BJ (cell line): ENCODE data around the gene CD82. TPM values are rescaled to one million over a fixed set of nuclear protein-coding genes. Genes with fewer than 3 reads are reported as not detected.

ENCODE experiments used
- CTCF ChIA-PET: fragments of 350-600 bp; formaldehyde crosslinking; extraction: SDS; loops from one replicate; lab custom pipeline; 2021; ENCODE audit warnings: antibody characterized with exemption, inconsistent platforms; lab: Yijun Ruan, JAX
- POLR2A ChIA-PET: fragments of 300-600 bp; sonication (Branson Sonifier 250); formaldehyde crosslinking; extraction: SDS; loops from one replicate; lab custom pipeline; 2021; ENCODE audit warnings: antibody characterized with exemption; lab: Charles Lee
- DNase-seq: peaks from one replicate; pipeline ENCODE4 v3.0.0-alpha.2; 2011; ENCODE audit warnings: low read depth
- H3K27me3 ChIP-seq: 2 replicates; pipeline ENCODE4 v1.6.0; 2011; ENCODE audit warnings: low read length; ENCODE audit not compliant: control insufficient read depth, insufficient read depth
- H3K36me3 ChIP-seq: 2 replicates; pipeline ENCODE4 v1.5.1; 2011; ENCODE audit warnings: low read length; ENCODE audit not compliant: control insufficient read depth, insufficient read depth
- H3K4me3 ChIP-seq: 2 replicates; pipeline ENCODE4 v1.5.1; 2011; ENCODE audit warnings: low read depth, mild to moderate bottlenecking, control low read depth, low read length
- CTCF ChIP-seq: IDR thresholded peaks from 2 replicates; pipeline ENCODE4 v1.5.1; 2011; ENCODE audit warnings: low read depth, mild to moderate bottlenecking, control low read depth, inconsistent platforms, low read length, moderate library complexity; ENCODE audit not compliant: insufficient read depth
- polyA minus RNA-seq: library from RNA; depleted of rRNA, polyadenylated mRNA; stranded (reverse); fragments of >200 nt; gene quantifications from 2 replicates; pipeline ENCODE4 v1.2.3, GENCODE V29; 2011; rRNA and poly(A)+ RNA removed
- polyA plus RNA-seq: library from polyadenylated mRNA; depleted of rRNA; stranded (reverse); fragments of >200 nt; gene quantifications from 2 replicates; pipeline ENCODE4 v1.2.3, GENCODE V29; 2011; rRNA removed

CD82 gene
- polyA plus RNA-seq = 13.4 and 28.1 TPM in 2 replicates
- polyA minus RNA-seq = 11.0 and 23.4 TPM in 2 replicates

GRCh38 chr11:44565211-44565952 lies at the start of gene CD82:
Gene CD82, plus strand, starts transcription at chr11:44565663. Its CDS starts 29,000 bp downstream, at chr11:44594663.
- ChIA-PET CTCF (interaction anchor here (0.8 to 16.5 kb wide), 8 partner anchors 10 to 371 kb away, joined by 3 to 606 read pairs (median 4); no protein-coding TSS in a partner anchor), POLR2A (interaction anchor here (0.6 kb wide), 2 partner anchors 19 to 322 kb away, joined by 14 to 30 read pairs; no protein-coding TSS in a partner anchor)
- no peaks in the 10 kb centered on the region for H3K27me3 ChIP-seq
- TF ChIP-seq CTCF = peak; percentile 39
- peak; percentile 86 for DNase-seq
- H3K4me3 ChIP-seq = peak within 1 kb of the TSS; percentile 46
- no peaks in the 10 kb centered on the region for H3K36me3 ChIP-seq

GRCh38 chr11:44516688-44517507 lies 48.6 kb upstream of the CD82 start:
- Histone ChIP-seq H3K27me3 (peaks cover 13% of the 10 kb centered on the region), H3K36me3 (no peaks in the 10 kb centered on the region), H3K4me3 (no peak overlapping the region)
- CTCF ChIA-PET = no interaction called here
- DNase-seq = no peak
- POLR2A ChIA-PET = no interaction called here
- no peak for TF ChIP-seq CTCF

GRCh38 chr11:44517541-44517940 lies 47.9 kb upstream of the CD82 start:
- TF ChIP-seq CTCF = no peak

GRCh38 chr11:44518968-44519550 lies 46.4 kb upstream of the CD82 start:
- ChIA-PET POLR2A (no interaction called here), CTCF (no interaction called here)
- no peak for DNase-seq
- no peaks in the 10 kb centered on the region for H3K36me3 ChIP-seq
- TF ChIP-seq CTCF = no peak
- peaks cover 13% of the 10 kb centered on the region for H3K27me3 ChIP-seq
- no peak overlapping the region for H3K4me3 ChIP-seq

More at GRCh38 chr11:44517541-44517940, 47.9 kb upstream of the CD82 start:
- ChIA-PET CTCF (no interaction called here), POLR2A (no interaction called here)
- Histone ChIP-seq H3K27me3 (peaks cover 13% of the 10 kb centered on the region), H3K36me3 (no peaks in the 10 kb centered on the region), H3K4me3 (no peak overlapping the region)
- no peak for DNase-seq
